ENCODE results near the gene RPP40. TPM values are rescaled to one million over a fixed set of nuclear protein-coding genes. Genes with fewer than 3 reads are reported as not detected.
A peak's percentile ranks its signal among the peaks of the same experiment; 100 is the strongest.

Gene RPP40
- total and polyA plus RNA-seq, 2 of the 13 experiments (the other 11 are each of a cell fraction or from before 2014, with no cell fraction given) = 18.0 to 41.2 TPM

DNA sequence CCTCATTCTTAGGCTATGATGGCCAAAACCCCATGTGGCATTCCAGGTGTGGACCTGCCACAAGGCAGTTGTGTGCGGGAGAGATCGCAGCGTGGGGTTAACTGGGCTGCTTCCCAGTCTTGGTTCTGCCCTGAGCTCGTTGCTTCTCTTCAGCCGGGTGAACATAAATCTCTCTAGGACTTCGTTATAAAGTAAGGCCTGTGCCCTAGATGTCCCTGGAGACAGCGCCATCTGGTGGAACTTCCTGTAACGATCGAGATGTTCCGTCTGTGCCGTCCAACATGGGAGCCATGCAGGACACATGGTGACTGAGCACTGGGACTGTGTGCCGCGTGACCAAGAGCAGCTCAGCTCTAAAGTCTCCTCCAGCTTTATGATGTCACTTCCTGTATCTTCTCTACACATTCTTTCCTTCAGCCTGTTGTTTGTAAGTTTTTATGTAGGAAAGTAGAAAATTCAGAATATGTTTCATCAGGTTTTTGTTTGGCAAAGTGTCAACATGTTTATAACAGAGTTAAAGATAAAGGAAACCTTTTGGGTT is 26.8 kb upstream of the RPP40 start (continued):
- TF ChIP-seq TBX2 (CRISPR knock-in tag; IDR thresholded peaks at IDR 0.05; ENCODE audit: borderline replicate concordance) (0 out of 2 replicates have a peak, but pooled peaks have one; percentile 35), SALL1 (CRISPR knock-in tag; IDR thresholded peaks at IDR 0.05) (peak; percentile 89), GABPB1 (CRISPR knock-in tag; IDR thresholded peaks at IDR 0.05) (peak; percentile 80), ZNF451 (CRISPR knock-in tag; IDR thresholded peaks at IDR 0.05) (0 out of 2 replicates have a peak, but pooled peaks have one; percentile 25), HDAC2 (CRISPR knock-in tag; IDR thresholded peaks at IDR 0.05) (peak; percentile 73)

DNA sequence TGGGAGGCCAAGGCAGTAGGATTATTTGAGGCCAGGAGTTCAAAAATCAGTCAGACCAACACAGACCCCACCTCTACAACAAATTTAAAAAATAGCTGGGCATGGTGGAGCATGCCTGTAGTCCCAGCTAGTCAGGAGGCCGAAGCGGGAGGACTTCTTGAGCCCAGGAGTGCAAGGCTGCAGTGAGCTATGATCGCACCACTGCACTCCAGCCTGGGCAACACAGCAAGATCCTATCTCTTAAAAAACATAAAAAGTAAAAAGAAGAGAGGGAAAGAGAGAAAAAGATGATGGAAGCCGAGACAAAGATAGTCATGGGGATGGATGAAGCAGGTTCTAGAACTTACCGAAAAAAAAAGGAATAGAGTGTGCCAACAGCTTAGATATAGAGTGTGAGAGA is 25.8 kb upstream of the RPP40 start:
- ATAC-seq (no peak), FAIRE-seq (no peak), DNase-seq (ENCODE audit: low spot score) (no peak)
- no TSS peak for BruUV-seq (replicated peaks)
- WGBS (ENCODE audit: low lambda C conversion rate) = 72% methylated on average over 5 of the region's 5 CpGs
- Histone ChIP-seq H3K9ac (ENCODE audit: insufficient read depth, low read depth, low read length) (no peak overlapping the region), H3K9me3 (ENCODE audit: low read length) (no peaks in the 10 kb centered on the region), H3K79me2 (ENCODE audit: insufficient read depth, low read length) (no peaks in the 10 kb centered on the region), H3K4me2 (ENCODE audit: low read depth, low read length) (no peak overlapping the region), H3K27ac (ENCODE audit: extremely low read length, insufficient read depth, low read length) (no peak overlapping the region), H2AFZ (ENCODE audit: low read length) (no peak overlapping the region), H3K4me1 (ENCODE audit: insufficient read depth, low read length) (peaks cover 67% of the 10 kb centered on the region), H3K27me3 (ENCODE audit: control insufficient read depth in 1 of 2, insufficient read depth in 2 of 2, low read length in 2 of 2) (no peaks in the 10 kb centered on the region; a peak in 1 of 5 replicates), H4K20me1 (ENCODE audit: insufficient read depth, low read length) (no peaks in the 10 kb centered on the region), H3K36me3 (replicated peaks in 1 of 2; ENCODE audit: control insufficient read depth in 1 of 2, insufficient read depth in 2 of 2, low read length in 2 of 2) (no peaks in the 10 kb centered on the region), H3K4me3 (replicated peaks in 1 of 3; ENCODE audit: insufficient read depth in 1 of 3, low read depth in 2 of 3, low read length in 3 of 3) (no peak overlapping the region)
- POLR2A ChIA-PET = interaction anchor here (2.4 to 2.8 kb wide), 2 partner anchors 9 to 26 kb away, joined by 10 to 26 read pairs; partner anchors contain the start of gene RPP40
- intact Hi-C loops (cut with micrococcal nuclease; ENCODE audit: unreplicated experiment) = loop anchor here (1.0 to 10.0 kb wide), 4 partner anchors 25 to 715 kb away; partner anchors contain the start of gene RPP40
- CTCF ChIA-PET (ENCODE audit: low intra/inter-chr PET ratio, low total read pairs) = no interaction called here
- TF ChIP-seq ZBTB1 (CRISPR knock-in tag; IDR thresholded peaks at IDR 0.05; ENCODE audit: borderline replicate concordance) (no peak), ZNF121 (CRISPR knock-in tag; IDR thresholded peaks at IDR 0.05) (0 out of 2 replicates have a peak, but pooled peaks have one; percentile 57)
- TF ChIP-seq, protein P1, sequence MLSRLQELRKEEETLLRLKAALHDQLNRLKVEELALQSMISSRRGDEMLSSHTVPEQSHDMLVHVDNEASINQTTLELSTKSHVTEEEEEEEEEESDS (CRISPR knock-in tag; IDR thresholded peaks at IDR 0.05; ENCODE audit: borderline replicate concordance) = no peak
- in situ Hi-C loops (cut with HindIII; ENCODE audit: extremely low pct_ligation_motif_present, low pct_unique_long_range_greater_than_20kb) = no loop called here
